HepG2 (cell line): ENCODE data around the gene AMBRA1. TPM values are rescaled to one million over a fixed set of nuclear protein-coding genes. Genes with fewer than 3 reads are reported as not detected.
A peak's percentile ranks its signal among the peaks of the same experiment; 100 is the strongest.

Experiments
- ATF7 ChIP-seq, 2 experiments: fragments of 450-650 bp in 1 of 2; sonication (generic) in 1 of 2; formaldehyde crosslinking in 1 of 2; IDR thresholded peaks; 2 replicates each; pipeline versions ENCODE4 v1.4.0 to v1.6.1; 2016 to 2020; ENCODE audit warnings: antibody characterized with exemption in 1 of 2, mild to moderate bottlenecking in 1 of 2, missing genetic modification reagents in 1 of 2
- ATM ChIP-seq: fragments of 450-650 bp; IDR thresholded peaks from 2 replicates; pipeline ENCODE4 v1.7.1; 2017; ENCODE audit warnings: mild to moderate bottlenecking, borderline replicate concordance
- FOXK2 ChIP-seq: fragments of 450-650 bp; IDR thresholded peaks from 2 replicates; pipeline ENCODE4 v1.6.1; 2016
- IRF1 ChIP-seq: sonication (generic); formaldehyde crosslinking; IDR thresholded peaks from 2 replicates; pipeline ENCODE4 v1.4.0; 2020; ENCODE audit warnings: low read depth, mild to moderate bottlenecking, missing genetic modification reagents
- NBN ChIP-seq: fragments of 450-650 bp; conservative IDR thresholded peaks from 2 replicates; pipeline ENCODE4 v1.6.1; 2017
- NFAT5 ChIP-seq: sonication (generic); formaldehyde crosslinking; IDR thresholded peaks from 2 replicates; pipeline ENCODE4 v1.4.0; 2020; ENCODE audit warnings: missing genetic modification reagents
- NFE2 ChIP-seq: sonication (generic); formaldehyde crosslinking; IDR thresholded peaks from 2 replicates; pipeline ENCODE4 v1.4.0; 2020; ENCODE audit warnings: missing genetic modification reagents
- NR2F1 ChIP-seq, 2 experiments: fragments of 450-650 bp in 1 of 2; formaldehyde crosslinking in 1 of 2; IDR thresholded peaks; 2 replicates each; pipeline versions ENCODE4 v1.5.0 to v1.6.1; 2016 to 2020; ENCODE audit warnings: mild to moderate bottlenecking in 1 of 2, missing compliant biosample characterization in 1 of 2, missing genetic modification reagents in 1 of 2, moderate library complexity in 1 of 2
- REL ChIP-seq: sonication (generic); formaldehyde crosslinking; conservative IDR thresholded peaks from 2 replicates; pipeline ENCODE4 v1.8.0; 2022; ENCODE audit warnings: mild to moderate bottlenecking, missing genetic modification reagents, moderate library complexity
- TOE1 ChIP-seq: sonication (generic); formaldehyde crosslinking; IDR thresholded peaks from 2 replicates; pipeline ENCODE4 v1.4.0; 2020; ENCODE audit warnings: mild to moderate bottlenecking, missing genetic modification reagents
- ZBTB43 ChIP-seq: sonication (generic); formaldehyde crosslinking; conservative IDR thresholded peaks from 2 replicates; pipeline ENCODE4 v1.4.0; 2020; ENCODE audit warnings: missing genetic modification reagents
- ZHX1 ChIP-seq: sonication (generic); formaldehyde crosslinking; IDR thresholded peaks from 2 replicates; pipeline ENCODE4 v1.8.1; 2022; ENCODE audit warnings: low read depth, mild to moderate bottlenecking, missing genetic modification reagents
- ZIK1 ChIP-seq: sonication (generic); formaldehyde crosslinking; IDR thresholded peaks from 2 replicates; pipeline ENCODE4 v1.5.0; 2020; ENCODE audit warnings: mild to moderate bottlenecking, low read depth, missing genetic modification reagents, borderline replicate concordance
- ZKSCAN1 ChIP-seq: fragments of 150-350 bp; IDR thresholded peaks from 2 replicates; pipeline ENCODE4 v1.6.1; 2014; ENCODE audit warnings: low read length
- ZNF143 ChIP-seq: sonication (generic); formaldehyde crosslinking; IDR thresholded peaks from 2 replicates; pipeline ENCODE4 v1.4.0; 2020; ENCODE audit warnings: missing genetic modification reagents
- ZNF263 ChIP-seq: sonication (generic); formaldehyde crosslinking; IDR thresholded peaks from 2 replicates; pipeline ENCODE4 v1.4.0; 2020; ENCODE audit warnings: missing genetic modification reagents
- ZNF317 ChIP-seq: sonication (generic); formaldehyde crosslinking; IDR thresholded peaks from 2 replicates; pipeline ENCODE4 v1.5.0; 2020; ENCODE audit warnings: mild to moderate bottlenecking, missing genetic modification reagents
- ZNF33A ChIP-seq: sonication (generic); formaldehyde crosslinking; IDR thresholded peaks from 2 replicates; pipeline ENCODE4 v1.5.1; 2020; ENCODE audit warnings: missing genetic modification reagents, mild to moderate bottlenecking, moderate library complexity, borderline replicate concordance
- ZNF510 ChIP-seq: sonication (generic); formaldehyde crosslinking; IDR thresholded peaks from 2 replicates; pipeline ENCODE4 v1.4.0; 2020; ENCODE audit warnings: low read depth, mild to moderate bottlenecking, missing genetic modification reagents
- ZNF850 ChIP-seq: sonication (generic); formaldehyde crosslinking; conservative IDR thresholded peaks from 2 replicates; pipeline ENCODE4 v1.9.0; 2021; ENCODE audit warnings: mild to moderate bottlenecking, missing genetic modification reagents
- polyA plus RNA-seq, 8 experiments: library from polyadenylated mRNA; depleted of rRNA in 3 of 8; stranded (reverse) in 7 of 8; unstranded in 1 of 8; fragments of >200 nt; fragmentation: Illumina TruSeq in 4 of 8; extraction: Trizol in 4 of 8; gene quantifications; 2 replicates each; pipeline versions ENCODE4 v1.2.1 to v1.2.3, GENCODE V29; 2011 to 2016; ENCODE audit warnings: low read depth in 4 of 8, missing spikeins in 1 of 8, mixed read lengths in 1 of 8; ENCODE audit not compliant: insufficient read depth in 1 of 8
- total RNA-seq, 5 experiments: library from RNA; depleted of rRNA; stranded (reverse); fragments of >200 nt; fragmentation: Illumina TruSeq; extraction: Trizol; gene quantifications; 2 replicates each; pipeline ENCODE4 v1.2.3, GENCODE V29; 2016; ENCODE audit warnings: low read depth in 1 of 5

The AMBRA1 gene
- total and polyA plus RNA-seq, 2 of the 13 experiments (the other 11 are each of a cell fraction or from before 2014, with no cell fraction given) = 15.7 to 26.0 TPM

GRCh38 chr11:46380340-46381047, 213.3 kb downstream of the AMBRA1 start (continued):
- TF ChIP-seq ZHX1 = no peak
- no peak for TF ChIP-seq NFE2
- no peak for TF ChIP-seq REL (CRISPR knock-in tag)
- TF ChIP-seq ATF7 (IDR thresholded peaks at IDR 0.05) = no peak
- TF ChIP-seq ATF7 (CRISPR knock-in tag; IDR thresholded peaks at IDR 0.05) = no peak
- no peak for TF ChIP-seq ZNF850 (CRISPR knock-in tag)
- TF ChIP-seq ZNF263 (CRISPR knock-in tag) = peak; percentile 72
- TF ChIP-seq ZBTB43 (CRISPR knock-in tag) = no peak
- TF ChIP-seq ATM = no peak
- TF ChIP-seq IRF1 (CRISPR knock-in tag) = no peak
- TF ChIP-seq FOXK2 = 0 out of 2 replicates have a peak, but pooled peaks have one; percentile 21
- no peak for TF ChIP-seq ZNF33A
- no peak for TF ChIP-seq ZNF510 (CRISPR knock-in tag)
- TF ChIP-seq ZKSCAN1 = no peak
- 0 out of 2 replicates have a peak, but pooled peaks have one; percentile 67 for TF ChIP-seq ZIK1 (CRISPR knock-in tag)
- no peak for TF ChIP-seq NFAT5
- TF ChIP-seq TOE1 (CRISPR knock-in tag) = no peak
- peak; percentile 6 to 33; a peak in 2 of 4 replicates for TF ChIP-seq NR2F1 (CRISPR knock-in tag; IDR thresholded peaks at IDR 0.05)
- TF ChIP-seq NBN = no peak
- TF ChIP-seq ZNF143 (CRISPR knock-in tag) = no peak
- TF ChIP-seq ZNF317 (CRISPR knock-in tag) = 0 out of 2 replicates have a peak, but pooled peaks have one; percentile 18
